H9 (cell line): ENCODE data around the gene TOP1. TPM values are rescaled to one million over a fixed set of nuclear protein-coding genes. Genes with fewer than 3 reads are reported as not detected.

Source experiments
- DNase-seq: peaks from one replicate; pipeline ENCODE4 v3.0.0-alpha.2; 2017
- H2AFZ ChIP-seq: one replicate; pipeline ENCODE4 v1.6.1; 2013; ENCODE audit warnings: mild to moderate bottlenecking, low read length, control low read depth, moderate library complexity
- H2AK5ac ChIP-seq: 2 replicates; pipeline ENCODE4 v1.6.1; 2013; ENCODE audit warnings: low read length, control low read depth, mixed read lengths; ENCODE audit not compliant: insufficient read length
- H2BK120ac ChIP-seq: one replicate; pipeline ENCODE4 v1.6.1; 2013; ENCODE audit warnings: low read depth, mild to moderate bottlenecking, low read length, control low read depth, inconsistent platforms; ENCODE audit not compliant: poor library complexity, severe bottlenecking
- H2BK12ac ChIP-seq: 2 replicates; pipeline ENCODE4 v1.6.1; 2013; ENCODE audit warnings: low read length, control low read depth, mixed read lengths, low read depth; ENCODE audit not compliant: insufficient read length
- H2BK15ac ChIP-seq: 2 replicates; pipeline ENCODE4 v1.6.1; 2013; ENCODE audit warnings: low read depth, low read length, control low read depth
- H2BK20ac ChIP-seq: one replicate; pipeline ENCODE4 v1.6.1; 2013; ENCODE audit warnings: low read depth, mild to moderate bottlenecking, low read length, control low read depth, inconsistent platforms; ENCODE audit not compliant: poor library complexity, severe bottlenecking
- H2BK5ac ChIP-seq: 2 replicates; pipeline ENCODE4 v1.6.1; 2013; ENCODE audit warnings: low read length, control low read depth, mixed read lengths; ENCODE audit not compliant: insufficient read length
- H3K14ac ChIP-seq: 2 replicates; pipeline ENCODE4 v1.6.1; 2013; ENCODE audit warnings: low read length, control low read depth; ENCODE audit not compliant: insufficient read depth
- H3K18ac ChIP-seq: 2 replicates; pipeline ENCODE4 v1.6.1; 2013; ENCODE audit warnings: low read depth, mild to moderate bottlenecking, mixed read lengths, low read length, control low read depth; ENCODE audit not compliant: insufficient read length
- H3K23ac ChIP-seq: 2 replicates; pipeline ENCODE4 v1.6.1; 2013; ENCODE audit warnings: low read length, control low read depth, mixed read lengths, low read depth; ENCODE audit not compliant: insufficient read length
- H3K23me2 ChIP-seq: 2 replicates; pipeline ENCODE4 v1.6.1; 2013; ENCODE audit warnings: low read depth, mild to moderate bottlenecking, mixed read lengths, low read length, control low read depth; ENCODE audit not compliant: insufficient read length, poor library complexity, severe bottlenecking
- H3K27ac ChIP-seq: 2 replicates; pipeline ENCODE4 v1.5.1; 2013; ENCODE audit warnings: low read length, control low read depth, mixed read lengths, low read depth; ENCODE audit not compliant: insufficient read length
- H3K27me3 ChIP-seq: 2 replicates; pipeline ENCODE4 v1.6.1; 2013; ENCODE audit warnings: low read length, control low read depth, inconsistent platforms; ENCODE audit not compliant: insufficient read depth
- H3K4ac ChIP-seq: 2 replicates; pipeline ENCODE4 v1.6.1; 2013; ENCODE audit warnings: low read depth, mild to moderate bottlenecking, control low read depth, inconsistent platforms, low read length, moderate library complexity
- H3K4me1 ChIP-seq: 2 replicates; pipeline ENCODE4 v1.6.1; 2013; ENCODE audit warnings: low read length, control low read depth, inconsistent platforms; ENCODE audit not compliant: insufficient read depth
- H3K4me2 ChIP-seq: 2 replicates; pipeline ENCODE4 v1.6.1; 2013; ENCODE audit warnings: low read length, control low read depth, mixed read lengths; ENCODE audit not compliant: insufficient read length, insufficient read depth
- H3K56ac ChIP-seq: 2 replicates; pipeline ENCODE4 v1.6.1; 2013; ENCODE audit warnings: low read depth, mild to moderate bottlenecking, mixed read lengths, low read length, control low read depth; ENCODE audit not compliant: insufficient read length
- H3K79me1 ChIP-seq: 2 replicates; pipeline ENCODE4 v1.6.1; 2013; ENCODE audit warnings: low read depth, mild to moderate bottlenecking, moderate library complexity, low read length, control low read depth, inconsistent platforms; ENCODE audit not compliant: insufficient read depth, poor library complexity, severe bottlenecking
- H3K79me2 ChIP-seq: 2 replicates; pipeline ENCODE4 v1.6.1; 2013; ENCODE audit warnings: low read length, control low read depth, inconsistent platforms; ENCODE audit not compliant: insufficient read depth
- H3K9ac ChIP-seq: 2 replicates; pipeline ENCODE4 v1.6.1; 2013; ENCODE audit warnings: low read length, control low read depth, mixed read lengths; ENCODE audit not compliant: insufficient read length; ENCODE audit errors: extremely low read depth
- H3K9me3 ChIP-seq: one replicate; pipeline ENCODE4 v1.6.1; 2013; ENCODE audit warnings: low read depth, low read length, inconsistent platforms; ENCODE audit not compliant: control insufficient read depth
- H3T11ph ChIP-seq: one replicate; pipeline ENCODE4 v1.6.1; 2013; ENCODE audit warnings: mild to moderate bottlenecking, low read length, control low read depth, inconsistent platforms
- H4K20me1 ChIP-seq: one replicate; pipeline ENCODE4 v1.6.1; 2013; ENCODE audit not compliant: control insufficient read depth, insufficient read length, insufficient read depth
- H4K5ac ChIP-seq: 2 replicates; pipeline ENCODE4 v1.6.1; 2013; ENCODE audit warnings: low read depth, mild to moderate bottlenecking, mixed read lengths, low read length, control low read depth; ENCODE audit not compliant: insufficient read length
- H4K8ac ChIP-seq: replicated peaks from 2 replicates; pipeline ENCODE4 v1.6.1; 2013; ENCODE audit warnings: low read length, control low read depth, mixed read lengths, low read depth; ENCODE audit not compliant: insufficient read length
- H4K91ac ChIP-seq: 2 replicates; pipeline ENCODE4 v1.6.1; 2013; ENCODE audit warnings: low read depth, mild to moderate bottlenecking, moderate library complexity, mixed read lengths, low read length, control low read depth; ENCODE audit not compliant: insufficient read length
- H3K27ac Mint-ChIP-seq, 3 experiments: 2 replicates in 2 of 3; 3 replicates in 1 of 3; pipeline ENCODE4 v1.8.0; 2020 to 2021; ENCODE audit warnings: mixed read lengths in 3 of 3, mild to moderate bottlenecking in 1 of 3, moderate library complexity in 1 of 3
- H3K27me3 Mint-ChIP-seq: 2 replicates; pipeline ENCODE4 v1.8.0; 2021; ENCODE audit warnings: low read depth, mild to moderate bottlenecking, moderate library complexity, mixed read lengths
- H3K36me3 Mint-ChIP-seq, 3 experiments: 2 replicates in 2 of 3; 3 replicates in 1 of 3; pipeline ENCODE4 v1.8.0; 2020 to 2021; ENCODE audit warnings: low read depth in 3 of 3, mixed read lengths in 3 of 3; ENCODE audit not compliant: insufficient read depth in 1 of 3
- H3K4me1 Mint-ChIP-seq, 2 experiments: 2 replicates each; pipeline ENCODE4 v1.8.0; 2020; ENCODE audit warnings: mixed read lengths in 2 of 2
- H3K4me3 Mint-ChIP-seq, 2 experiments: 2 replicates in 1 of 2; 3 replicates in 1 of 2; pipeline ENCODE4 v1.8.0; 2020 to 2021; ENCODE audit warnings: mild to moderate bottlenecking in 2 of 2, mixed read lengths in 2 of 2, moderate library complexity in 1 of 2
- H3K9me3 Mint-ChIP-seq, 2 experiments: 2 replicates in 1 of 2; 3 replicates in 1 of 2; pipeline ENCODE4 v1.8.0; 2020; ENCODE audit warnings: mild to moderate bottlenecking in 2 of 2, mixed read lengths in 2 of 2, moderate library complexity in 1 of 2
- whole genome bisulfite sequencing: extraction: QIAGEN DNeasy Blood & Tissue Kit; methylation state at CpG from one replicate; pipeline ENCODE4 v1.1.7; 2013; ENCODE audit warnings: missing lambda C conversion rate, low lambda C conversion rate, mixed read lengths; ENCODE audit not compliant: insufficient read length; ENCODE audit errors: extremely low coverage; 5-methylcytosine and 5-hydroxymethylcytosine counted together
- total RNA-seq: library from RNA; stranded (reverse); gene quantifications from 2 replicates; pipeline ENCODE4 v1.2.1, GENCODE V29; 2021
- TF ChIP-seq, protein P1 (sequence below): fragments of 200-600 bp; sonication (generic); conservative IDR thresholded peaks from 3 replicates; pipeline ENCODE4 v1.8.0; 2021; ENCODE audit warnings: antibody characterized with exemption, mild to moderate bottlenecking

TOP1 gene
- total RNA-seq, 1 experiment from 2014 or later: 96.4 TPM

DNA sequence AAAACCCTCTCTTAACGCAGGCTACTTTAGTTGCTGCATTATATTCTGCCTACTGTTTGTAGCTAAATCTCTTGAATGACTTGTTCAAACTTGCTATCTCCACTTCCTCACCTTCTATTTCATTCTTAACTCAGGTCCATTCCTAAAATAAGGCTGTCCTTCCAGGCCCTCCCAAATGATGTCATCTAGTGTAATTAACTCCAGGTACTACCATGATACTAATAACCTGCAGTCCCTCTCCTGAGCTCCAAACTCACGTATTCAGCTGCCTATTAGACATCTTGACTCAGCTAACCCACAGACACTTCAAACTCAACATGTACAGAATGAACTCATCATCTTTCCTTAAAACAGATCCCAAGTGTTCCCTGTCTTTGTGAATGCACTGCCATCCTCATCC is 10.5 kb upstream of the TOP1 start:
- peaks cover 6% of the 10 kb centered on the region for H3K27me3 Mint-ChIP-seq
- Histone ChIP-seq H3K27ac (no peak overlapping the region), H3K9me3 (no peaks in the 10 kb centered on the region), H3K23ac (no peak overlapping the region), H3K18ac (no peak overlapping the region), H3K4me1 (no peaks in the 10 kb centered on the region), H2BK15ac (no peak overlapping the region), H2BK120ac (no peak overlapping the region), H3K27me3 (no peaks in the 10 kb centered on the region), H2AK5ac (no peak overlapping the region), H3K23me2 (no peaks in the 10 kb centered on the region), H3K4me2 (no peak overlapping the region), H2BK12ac (no peak overlapping the region), H4K5ac (no peak overlapping the region), H3K14ac (no peak overlapping the region), H4K20me1 (no peaks in the 10 kb centered on the region), H4K8ac (no peak overlapping the region), H3K79me2 (no peaks in the 10 kb centered on the region), H3K56ac (no peak overlapping the region), H2BK5ac (no peak overlapping the region), H2BK20ac (no peak overlapping the region), H3K79me1 (no peaks in the 10 kb centered on the region), H3K4ac (no peak overlapping the region), H2AFZ (no peak overlapping the region), H4K91ac (no peak overlapping the region), H3T11ph (no peak overlapping the region), H3K9ac (no peak overlapping the region)
- no CpG with 5 or more reads among the region's 2 CpGs for WGBS
- TF ChIP-seq, protein P1, sequence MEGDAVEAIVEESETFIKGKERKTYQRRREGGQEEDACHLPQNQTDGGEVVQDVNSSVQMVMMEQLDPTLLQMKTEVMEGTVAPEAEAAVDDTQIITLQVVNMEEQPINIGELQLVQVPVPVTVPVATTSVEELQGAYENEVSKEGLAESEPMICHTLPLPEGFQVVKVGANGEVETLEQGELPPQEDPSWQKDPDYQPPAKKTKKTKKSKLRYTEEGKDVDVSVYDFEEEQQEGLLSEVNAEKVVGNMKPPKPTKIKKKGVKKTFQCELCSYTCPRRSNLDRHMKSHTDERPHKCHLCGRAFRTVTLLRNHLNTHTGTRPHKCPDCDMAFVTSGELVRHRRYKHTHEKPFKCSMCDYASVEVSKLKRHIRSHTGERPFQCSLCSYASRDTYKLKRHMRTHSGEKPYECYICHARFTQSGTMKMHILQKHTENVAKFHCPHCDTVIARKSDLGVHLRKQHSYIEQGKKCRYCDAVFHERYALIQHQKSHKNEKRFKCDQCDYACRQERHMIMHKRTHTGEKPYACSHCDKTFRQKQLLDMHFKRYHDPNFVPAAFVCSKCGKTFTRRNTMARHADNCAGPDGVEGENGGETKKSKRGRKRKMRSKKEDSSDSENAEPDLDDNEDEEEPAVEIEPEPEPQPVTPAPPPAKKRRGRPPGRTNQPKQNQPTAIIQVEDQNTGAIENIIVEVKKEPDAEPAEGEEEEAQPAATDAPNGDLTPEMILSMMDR: no peak
- H3K4me3 Mint-ChIP-seq: no peak overlapping the region
- no peaks in the 10 kb centered on the region for H3K9me3 Mint-ChIP-seq
- H3K4me1 Mint-ChIP-seq: peaks cover 0 to 5% of the 10 kb centered on the region in 2 experiments; a peak in 1 of 4 replicates
- DNase-seq: no peak
- H3K27ac Mint-ChIP-seq: no peak overlapping the region
- no peaks in the 10 kb centered on the region; a peak in 1 of 7 replicates for H3K36me3 Mint-ChIP-seq
